K562 (cell line): ENCODE results near the gene TFAP2E. TPM values are rescaled to one million over a fixed set of nuclear protein-coding genes. Genes with fewer than 3 reads are reported as not detected.

Experiments
- ATAC-seq: fragments of 200-7000 bp; cut with Tn5 transposase; 3 replicates; pipeline ENCODE4 v1.9.1; 2020; ENCODE audit warnings: moderate library complexity
- BruUV-seq: library from RNA; stranded (reverse); fragments of 400-500 nt; replicated peaks from 2 replicates; lab custom pipeline; 2021; lab: Mats Ljungman, UMichigan
- CTCF ChIA-PET: fragments of 300-600 bp; formaldehyde crosslinking; extraction: SDS; loops from one replicate; lab custom pipeline; 2021; ENCODE audit warnings: low intra/inter-chr PET ratio; lab: Yijun Ruan, JAX
- POLR2A ChIA-PET: fragments of 300-600, 350-650 bp; sonication (Branson Sonifier 250); formaldehyde crosslinking; extraction: SDS; loops from one replicate; lab custom pipeline; 2021; ENCODE audit warnings: antibody characterized with exemption, inconsistent platforms; lab: Yijun Ruan, JAX
- DNase-seq, 4 experiments: peaks; one replicate each; pipeline versions ENCODE4 v3.0.0 to v3.0.0-alpha.2; 2011 to 2018; ENCODE audit warnings: low spot score in 3 of 4, mixed read lengths in 3 of 4; ENCODE audit errors: extremely low read depth in 1 of 4
- FAIRE-seq: peaks from 2 replicates; lab custom pipeline; 2011; peaks lifted over from hg19 to GRCh38; lab: Jason Lieb, UNC
- H2AFZ ChIP-seq: 2 replicates; pipeline ENCODE4 v1.6.0; 2011; ENCODE audit warnings: low read depth, low read length, control low read depth, inconsistent platforms
- H3K27ac ChIP-seq: fragments of 200-600 bp; 3 replicates; pipeline ENCODE4 v1.8.0; 2011; ENCODE audit warnings: low read depth, mild to moderate bottlenecking, control low read depth, inconsistent platforms, low read length, moderate library complexity, mixed read lengths; ENCODE audit errors: extremely low read depth
- H3K27me3 ChIP-seq, 2 experiments: fragments of 300-600 bp in 1 of 2; 2 replicates in 1 of 2; 3 replicates in 1 of 2; pipeline versions ENCODE4 v1.6.0 to v1.8.0; 2011; ENCODE audit warnings: inconsistent platforms in 2 of 2, low read length in 2 of 2, mild to moderate bottlenecking in 1 of 2, mixed read lengths in 1 of 2, moderate library complexity in 1 of 2; ENCODE audit not compliant: control insufficient read depth in 2 of 2, insufficient read depth in 2 of 2
- H3K36me3 ChIP-seq: fragments of 300-600 bp; 3 replicates; pipeline ENCODE4 v1.8.0; 2011; ENCODE audit warnings: mild to moderate bottlenecking, low read length, inconsistent platforms; ENCODE audit not compliant: control insufficient read depth, insufficient read depth
- H3K4me1 ChIP-seq, 2 experiments: fragments of 200-600 bp in 1 of 2; replicated peaks in 1 of 2; 2 replicates in 1 of 2; 3 replicates in 1 of 2; pipeline versions ENCODE4 v1.5.1 to v1.8.0; 2011; ENCODE audit warnings: inconsistent platforms in 2 of 2, low read length in 2 of 2, mild to moderate bottlenecking in 1 of 2, mixed read lengths in 1 of 2, moderate library complexity in 1 of 2; ENCODE audit not compliant: control insufficient read depth in 2 of 2, insufficient read depth in 2 of 2
- H3K4me2 ChIP-seq: 2 replicates; pipeline ENCODE4 v1.6.1; 2011; ENCODE audit warnings: low read length, control low read depth, inconsistent platforms, mixed read lengths; ENCODE audit not compliant: insufficient read depth
- H3K4me3 ChIP-seq: fragments of 200-600 bp; sonication (generic), shearing (Covaris generic); 2 replicates; pipeline ENCODE4 v1.5.1; 2016; ENCODE audit warnings: control low read depth, inconsistent platforms
- H3K79me2 ChIP-seq: fragments of 200-600 bp; 3 replicates; pipeline ENCODE4 v1.8.0; 2011; ENCODE audit warnings: low read length, inconsistent platforms; ENCODE audit not compliant: control insufficient read depth, insufficient read depth
- H3K9ac ChIP-seq, 2 experiments: 2 replicates each; pipeline versions ENCODE4 v1.6.0 to v1.6.1; 2011; ENCODE audit warnings: low read depth in 2 of 2, low read length in 2 of 2, control low read depth in 1 of 2, inconsistent platforms in 1 of 2, mild to moderate bottlenecking in 1 of 2, mixed read lengths in 1 of 2; ENCODE audit not compliant: insufficient read depth in 1 of 2
- H3K9me1 ChIP-seq: one replicate; pipeline ENCODE4 v1.6.0; 2011; ENCODE audit warnings: inconsistent platforms, mild to moderate bottlenecking, low read length, moderate library complexity; ENCODE audit not compliant: control insufficient read depth, insufficient read depth
- H3K9me3 ChIP-seq: replicated peaks from 2 replicates; pipeline ENCODE4 v1.5.1; 2011; ENCODE audit warnings: low read depth, low read length, inconsistent platforms; ENCODE audit not compliant: control insufficient read depth, insufficient read depth
- H4K20me1 ChIP-seq: replicated peaks from 2 replicates; pipeline ENCODE4 v1.6.1; 2011; ENCODE audit warnings: low read length, inconsistent platforms, mixed read lengths; ENCODE audit not compliant: control insufficient read depth, insufficient read depth
- KAT8 ChIP-seq: fragments of 450-650 bp; IDR thresholded peaks from 2 replicates; pipeline ENCODE4 v1.6.1; 2016; ENCODE audit warnings: low read depth, mild to moderate bottlenecking
- KDM1A ChIP-seq, 2 experiments: fragments of 450-650 bp; IDR thresholded peaks; 2 replicates each; pipeline ENCODE4 v1.6.1; 2016; ENCODE audit warnings: mild to moderate bottlenecking in 2 of 2
- WGBS: fragments of 100-300 bp; shearing (Covaris generic); methylation state at CpG from one replicate; pipeline ENCODE4 v1.1.6; 2016; ENCODE audit warnings: low coverage, mixed read lengths; ENCODE audit not compliant: insufficient coverage; ENCODE audit errors: missing lambda C conversion rate; 5-methylcytosine and 5-hydroxymethylcytosine counted together
- in situ Hi-C: fragments of 300-500 bp; cut with MboI; formaldehyde crosslinking; loops from 4 replicates; pipeline ENCODE4 v1.15.0; 2018; ENCODE audit warnings: inconsistent platforms, mixed read lengths
- intact Hi-C: fragments of 100-400 bp; cut with micrococcal nuclease; formaldehyde crosslinking; loops from 2 replicates; pipeline ENCODE4 v1.14.2; 2022
- polyA plus RNA-seq, 8 experiments: library from polyadenylated mRNA; depleted of rRNA in 4 of 8; stranded (reverse) in 5 of 8; unstranded in 3 of 8; fragments of >200 nt; fragmentation: Nextera tagmentation in 2 of 8; fragmentation: Illumina TruSeq in 1 of 8; extraction: Ambion mirVana in 2 of 8; extraction: Trizol in 1 of 8; gene quantifications; 2 replicates each; pipeline versions ENCODE4 v1.2.1 to v1.2.3, GENCODE V29; 2011 to 2014; ENCODE audit warnings: inconsistent platforms in 1 of 8, missing spikeins in 1 of 8
- total RNA-seq, 7 experiments: library from RNA; depleted of rRNA in 6 of 7; stranded (reverse); fragments of >200 nt in 6 of 7; fragmentation: Illumina TruSeq in 2 of 7; extraction: Trizol in 2 of 7; gene quantifications; 2 replicates each; pipeline versions ENCODE4 v1.2.1 to v1.2.3, GENCODE V29; 2011 to 2021; ENCODE audit warnings: low replicate concordance in 1 of 7
- TF ChIP-seq, protein P1 (sequence below), 2 experiments: IDR thresholded peaks in 1 of 2; conservative IDR thresholded peaks in 1 of 2; 2 replicates each; pipeline ENCODE4 v1.6.1; 2016; ENCODE audit warnings: low read depth in 2 of 2, mild to moderate bottlenecking in 1 of 2, missing compliant biosample characterization in 1 of 2, missing genetic modification characterization in 1 of 2, moderate library complexity in 1 of 2

The TFAP2E gene
- total and polyA plus RNA-seq, 9 of the 15 experiments (the other 6 are each of a cell fraction or from before 2014, with no cell fraction given) = 0.03 to 0.11 (median 0.07) TPM; not detected in 4

DNA sequence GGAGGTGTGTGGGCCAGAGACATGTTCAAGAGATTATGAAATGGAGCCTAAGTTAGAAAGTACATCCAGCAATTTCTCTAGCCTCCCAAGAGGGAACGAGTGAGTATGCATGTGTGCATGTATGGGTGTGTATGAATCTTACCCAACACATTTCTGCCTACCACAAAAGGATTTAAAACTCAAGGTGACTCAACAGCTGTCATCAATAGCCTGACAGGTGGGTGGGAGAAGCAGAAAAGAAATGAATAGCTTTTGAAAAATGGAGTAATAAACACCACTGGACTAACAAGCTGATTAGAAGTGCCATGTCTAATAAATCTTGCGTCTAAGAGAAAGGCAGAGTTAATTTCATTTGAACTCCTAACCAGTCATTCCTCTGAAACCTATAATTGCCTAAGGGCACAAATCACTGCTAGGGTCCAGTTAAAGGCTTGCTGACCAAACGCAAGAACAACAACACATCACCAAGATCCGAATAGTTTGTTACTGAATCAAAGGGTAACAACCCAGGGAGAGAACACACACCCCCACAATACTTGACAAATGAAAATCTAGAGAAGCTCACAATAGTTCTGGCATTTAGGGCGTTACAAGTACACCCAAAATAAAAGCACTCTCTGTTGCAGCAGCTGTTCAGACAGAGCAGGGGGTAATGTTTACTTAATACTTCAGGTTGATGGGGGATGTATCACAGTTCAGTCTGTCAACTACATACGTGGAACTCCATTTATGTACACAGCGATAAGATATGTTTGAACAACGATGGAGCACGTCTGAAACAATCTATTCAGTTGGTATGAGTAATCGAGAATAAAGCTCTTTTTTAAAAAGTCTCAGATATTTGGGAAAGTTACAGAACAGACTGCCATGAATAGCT is 17.3 kb upstream of the TFAP2E start:
- FAIRE-seq = peak; percentile 76
- no peaks in the 10 kb centered on the region for H3K9me3 ChIP-seq
- peak overlapping the region; percentile 98; the same call in 2 of the 3 replicates for H3K27ac ChIP-seq
- 0 out of 2 replicates have a peak, but pooled peaks cover 4% of the 10 kb centered on the region for H4K20me1 ChIP-seq
- no peak for DNase-seq
- H3K79me2 ChIP-seq = peaks cover 44% of the 10 kb centered on the region
- H3K4me3 ChIP-seq = peak overlapping the region; percentile 91
- no peaks in the 10 kb centered on the region for H3K9me1 ChIP-seq
- CTCF ChIA-PET = no interaction called here
- H3K4me2 ChIP-seq = peak overlapping the region; percentile 90
- H3K4me1 ChIP-seq = peaks cover 19 to 34% of the 10 kb centered on the region in 2 experiments
- in situ Hi-C loops (no loop called here), intact Hi-C loops (loop anchor here (5.0 kb wide), 2 partner anchors 364 to 699 kb away; partner anchors contain the start of genes SFPQ and SMIM12)
- no TSS peak for BruUV-seq
- H3K36me3 ChIP-seq = peaks cover 41% of the 10 kb centered on the region; the same call in 2 of the 3 replicates
- no peak overlapping the region for H2AFZ ChIP-seq
- TF ChIP-seq, protein P1, sequence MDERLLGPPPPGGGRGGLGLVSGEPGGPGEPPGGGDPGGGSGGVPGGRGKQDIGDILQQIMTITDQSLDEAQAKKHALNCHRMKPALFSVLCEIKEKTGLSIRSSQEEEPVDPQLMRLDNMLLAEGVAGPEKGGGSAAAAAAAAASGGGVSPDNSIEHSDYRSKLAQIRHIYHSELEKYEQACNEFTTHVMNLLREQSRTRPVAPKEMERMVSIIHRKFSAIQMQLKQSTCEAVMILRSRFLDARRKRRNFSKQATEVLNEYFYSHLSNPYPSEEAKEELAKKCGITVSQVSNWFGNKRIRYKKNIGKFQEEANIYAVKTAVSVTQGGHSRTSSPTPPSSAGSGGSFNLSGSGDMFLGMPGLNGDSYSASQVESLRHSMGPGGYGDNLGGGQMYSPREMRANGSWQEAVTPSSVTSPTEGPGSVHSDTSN (CRISPR knock-in tag; IDR thresholded peaks at IDR 0.05; ENCODE audit: low read depth) = no peak
- TF ChIP-seq, protein P1 (tag; conservative IDR thresholded peaks at IDR 0.05; ENCODE audit: low read depth) = 0 out of 2 replicates have a peak, but pooled peaks have one; percentile 8
- TF ChIP-seq KDM1A (IDR thresholded peaks at IDR 0.05) (peak in 1 of 2 experiments; percentile 23; a peak in 1 of 4 replicates), KAT8 (no peak)
- H3K27me3 ChIP-seq = no peaks in the 10 kb centered on the region
- H3K9ac ChIP-seq = peak overlapping the region in 1 of 2 experiments; percentile 97; a peak in 3 of 4 replicates
- WGBS = 15% methylated on average over 10 of the region's 10 CpGs
- POLR2A ChIA-PET = interaction anchor here (0.5 to 1.5 kb wide), 5 partner anchors 49 to 365 kb away, joined by 3 to 4 read pairs (median 3); no protein-coding TSS in a partner anchor
- no peak for ATAC-seq
